ENCODE data around the gene BRSK2. TPM values are rescaled to one million over a fixed set of nuclear protein-coding genes. Genes with fewer than 3 reads are reported as not detected.

Gene BRSK2
- total and polyA plus RNA-seq, 9 of the 15 experiments (the other 6 are each of a cell fraction or from before 2014, with no cell fraction given): 0.06 to 0.52 (median 0.18) TPM; not detected in 5

- TF ChIP-seq GABPB1 (CRISPR knock-in tag; IDR thresholded peaks at IDR 0.05) (no peak), HDAC1 (IDR thresholded peaks at IDR 0.05) (no peak), ARID1B (IDR thresholded peaks at IDR 0.05) (no peak), ZNF121 (CRISPR knock-in tag; conservative IDR thresholded peaks at IDR 0.05) (no peak), PATZ1 (CRISPR knock-in tag; IDR thresholded peaks at IDR 0.05; ENCODE audit: borderline replicate concordance) (no peak)
These were observed 87.4 kb downstream of the BRSK2 start (continued) for GRCh38 chr11:1476940-1477736.

- no peak for FAIRE-seq
These were observed 88.3 kb downstream of the BRSK2 start for GRCh38 chr11:1478011-1478410.

More at GRCh38 chr11:1478011-1478410, 88.3 kb downstream of the BRSK2 start:
- peaks cover 5% of the 10 kb centered on the region; the same call in 1 of the 2 replicates for H4K20me1 ChIP-seq (replicated peaks; ENCODE audit: control insufficient read depth, insufficient read depth, low read length)
- H3K36me3 ChIP-seq (ENCODE audit: control insufficient read depth, insufficient read depth, low read length): peaks cover 9% of the 10 kb centered on the region; the same call in 1 of the 3 replicates
- ATAC-seq: no peak
- 90% methylated on average over 9 of the region's 13 CpGs for WGBS (ENCODE audit: insufficient coverage, low coverage, missing lambda C conversion rate)
- no peak overlapping the region for H3K27ac ChIP-seq (ENCODE audit: extremely low read depth, low read depth, low read length)
- H3K79me2 ChIP-seq (ENCODE audit: control insufficient read depth, insufficient read depth, low read length): no peaks in the 10 kb centered on the region
- in situ Hi-C loops (cut with MboI) (no loop called here), intact Hi-C loops (cut with micrococcal nuclease) (no loop called here)
- H3K4me1 ChIP-seq (replicated peaks in 1 of 2; ENCODE audit: control insufficient read depth in 2 of 2, insufficient read depth in 2 of 2, low read length in 2 of 2): peaks cover 0 to 7% of the 10 kb centered on the region in 2 experiments; a peak in 1 of 5 replicates
- DNase-seq (ENCODE audit: extremely low read depth in 1 of 4, low spot score in 3 of 4): no peak
- H3K9me1 ChIP-seq (ENCODE audit: control insufficient read depth, insufficient read depth, low read length): no peaks in the 10 kb centered on the region
- H3K27me3 ChIP-seq (ENCODE audit: control insufficient read depth in 2 of 2, insufficient read depth in 2 of 2, low read length in 2 of 2): no peaks in the 10 kb centered on the region
- H3K9me3 ChIP-seq (replicated peaks; ENCODE audit: control insufficient read depth, insufficient read depth, low read depth, low read length): no peaks in the 10 kb centered on the region
- BruUV-seq (replicated peaks): no TSS peak
- H2AFZ ChIP-seq (ENCODE audit: low read depth, low read length): no peak overlapping the region
- CTCF ChIA-PET (ENCODE audit: low intra/inter-chr PET ratio): no interaction called here
- TF ChIP-seq ZBTB33 (CRISPR knock-in tag; IDR thresholded peaks at IDR 0.05) (no peak), YY1 (IDR thresholded peaks at IDR 0.05; ENCODE audit: borderline replicate concordance in 1 of 3, control insufficient read depth in 1 of 3, extremely low read depth in 1 of 3, insufficient read depth in 3 of 3, insufficient read length in 1 of 3, insufficient replicate concordance in 2 of 3, low read depth in 1 of 3, low read length in 2 of 3) (no peak), ZNF239 (CRISPR knock-in tag; IDR thresholded peaks at IDR 0.05) (no peak), NR3C1 (CRISPR knock-in tag; IDR thresholded peaks at IDR 0.05) (no peak), SIN3A (IDR thresholded peaks at IDR 0.05; ENCODE audit: borderline replicate concordance in 2 of 2, control insufficient read depth in 1 of 2, low read depth in 2 of 2, low read length in 2 of 2) (no peak), DMBX1 (CRISPR knock-in tag; IDR thresholded peaks at IDR 0.05; ENCODE audit: borderline replicate concordance) (no peak), ZNF3 (CRISPR knock-in tag; IDR thresholded peaks at IDR 0.05) (no peak), PHB2 (IDR thresholded peaks at IDR 0.05; ENCODE audit: low read depth) (no peak)
- no peak overlapping the region for H3K9ac ChIP-seq (ENCODE audit: insufficient read depth in 1 of 2, low read depth in 2 of 2, low read length in 2 of 2)
- H3K4me3 ChIP-seq: no peak overlapping the region
- H3K4me2 ChIP-seq (ENCODE audit: insufficient read depth, low read length): no peak overlapping the region
- POLR2A ChIA-PET: interaction anchor here (0.7 kb wide), 1 partner anchor 9 kb away, joined by 3 read pairs; the partner anchor contains the start of gene MOB2

All from K562 (cell line).